Activated CD4-positive, alpha-beta T cell treated with anti-CD3 and anti-CD28 coated beads, Interleukin-2, amount 10 ng/mL, durations not matched to agents 24 days and 14 days (primary cell): ENCODE results near the gene CHST5. TPM values are rescaled to one million over a fixed set of nuclear protein-coding genes. Genes with fewer than 3 reads are reported as not detected.

Experiments used
- DNase-seq: peaks from one replicate; pipeline ENCODE4 v3.0.0; 2022
- H3K27ac Mint-ChIP-seq: one replicate; pipeline ENCODE4 v1.8.0; 2022; ENCODE audit warnings: mild to moderate bottlenecking, mixed read lengths
- H3K27me3 Mint-ChIP-seq: one replicate; pipeline ENCODE4 v1.8.0; 2022; ENCODE audit warnings: mixed read lengths
- H3K36me3 Mint-ChIP-seq: one replicate; pipeline ENCODE4 v1.8.0; 2022; ENCODE audit warnings: low read depth, mild to moderate bottlenecking, mixed read lengths
- H3K4me1 Mint-ChIP-seq: one replicate; pipeline ENCODE4 v1.8.0; 2021; ENCODE audit warnings: mixed read lengths
- H3K4me3 Mint-ChIP-seq: one replicate; pipeline ENCODE4 v1.8.0; 2022; ENCODE audit warnings: mild to moderate bottlenecking, moderate library complexity, mixed read lengths
- H3K9me3 Mint-ChIP-seq: one replicate; pipeline ENCODE4 v1.8.0; 2021; ENCODE audit warnings: mixed read lengths
- intact Hi-C: fragments of 100-400 bp; cut with micrococcal nuclease; formaldehyde crosslinking; loops from one replicate; pipeline ENCODE4 v1.15.1; 2023
- total RNA-seq: library from RNA; stranded (reverse); gene quantifications from 2 replicates; pipeline ENCODE4 v1.2.3, GENCODE V29; 2022

The CHST5 gene
- 0.09 TPM in 1 of 2 replicates, not detected in the other for total RNA-seq

DNA sequence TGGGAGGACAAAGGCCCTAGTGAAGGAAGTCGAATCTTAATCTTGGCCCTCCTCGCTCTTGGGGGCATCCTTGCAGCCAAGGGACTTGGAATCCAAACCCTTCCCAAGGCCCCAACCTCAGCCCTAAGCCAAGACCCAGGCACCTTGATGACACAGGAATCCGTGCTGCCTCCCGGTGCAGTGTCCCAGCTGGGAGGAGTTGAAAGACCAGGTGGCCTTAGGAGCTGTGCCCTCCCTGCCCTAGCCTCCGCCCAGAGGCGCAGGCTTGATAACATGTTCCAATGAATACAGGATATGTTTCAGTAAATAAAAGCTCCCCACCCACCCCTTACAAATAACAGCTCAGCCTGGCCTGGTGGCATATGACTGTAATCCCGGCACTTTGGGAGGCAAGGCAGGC, at the start of gene CHST5:
CHST5 (minus strand) TSS at position 208 of the 400 bp plus-strand sequence. CDS start 5,724 bp downstream, outside the sequence.
- Mint-ChIP-seq H3K27ac (no peak within 1 kb of the TSS), H3K9me3 (no peaks in the 10 kb centered on the region), H3K27me3 (no peaks in the 10 kb centered on the region), H3K4me3 (no peak within 1 kb of the TSS), H3K36me3 (no peaks in the 10 kb centered on the region), H3K4me1 (peaks cover 4% of the 10 kb centered on the region)
- no peak for DNase-seq
- intact Hi-C loops = no loop called here

DNA sequence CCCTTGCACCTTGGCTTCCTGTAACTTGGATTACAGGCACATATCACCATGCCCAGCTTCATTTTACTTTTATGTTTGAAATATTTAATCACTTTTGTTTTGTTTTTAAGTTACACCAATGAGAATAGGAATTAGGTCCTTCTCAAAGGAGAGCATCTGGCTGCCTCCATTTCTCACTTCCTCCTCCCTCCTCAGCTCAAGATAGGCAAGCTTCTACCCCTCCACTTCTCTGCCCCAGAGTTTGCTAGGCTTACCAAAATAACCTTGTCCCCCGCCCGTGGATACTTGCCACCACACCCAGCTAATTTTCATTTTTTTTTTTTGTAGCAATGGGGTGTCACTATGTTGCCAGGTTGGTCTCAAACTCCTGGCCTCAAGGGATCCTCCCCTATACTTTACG, 48.2 kb upstream of the CHST5 start:
- H3K9me3 Mint-ChIP-seq = no peaks in the 10 kb centered on the region
- intact Hi-C loops = no loop called here

DNA sequence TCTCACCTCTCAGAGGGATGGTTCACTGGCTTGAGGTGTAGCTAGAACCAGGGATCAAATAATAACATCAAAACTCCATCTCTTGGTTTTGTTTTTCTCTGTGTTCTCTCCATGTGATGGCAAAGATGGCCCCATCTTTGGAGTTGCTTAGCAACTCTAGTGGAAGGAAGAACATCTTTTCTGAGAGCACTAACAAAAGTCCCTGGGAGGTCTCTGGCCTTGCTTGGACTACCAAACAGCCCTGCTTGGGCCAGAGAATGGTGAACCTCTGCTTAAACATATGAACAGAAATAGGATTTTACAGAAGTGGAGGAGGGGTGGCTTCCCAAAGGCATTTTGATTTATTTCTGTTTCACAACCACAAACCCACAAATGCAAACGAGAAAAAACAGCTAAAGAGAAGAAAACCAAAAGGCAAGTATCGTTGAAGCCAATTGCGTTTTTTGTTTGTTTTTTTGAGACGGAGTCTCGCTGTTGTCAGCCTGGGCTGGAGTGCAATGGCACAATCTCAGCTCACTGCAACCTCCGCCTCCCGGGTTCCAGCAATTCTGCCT, 43.5 kb upstream of the CHST5 start:
- H3K27me3 Mint-ChIP-seq = no peaks in the 10 kb centered on the region
- H3K27ac Mint-ChIP-seq = no peak overlapping the region
- no peaks in the 10 kb centered on the region for H3K9me3 Mint-ChIP-seq
- no peak overlapping the region for H3K4me3 Mint-ChIP-seq
- H3K4me1 Mint-ChIP-seq = peaks cover 11% of the 10 kb centered on the region
- peaks cover 31% of the 10 kb centered on the region for H3K36me3 Mint-ChIP-seq
- intact Hi-C loops = no loop called here
- DNase-seq = no peak

More for the DNA sequence above, 48.2 kb upstream of the CHST5 start:
- Mint-ChIP-seq H3K4me3 (no peak overlapping the region), H3K27ac (no peak overlapping the region), H3K27me3 (no peaks in the 10 kb centered on the region), H3K36me3 (peaks cover 12% of the 10 kb centered on the region), H3K4me1 (peaks cover 7% of the 10 kb centered on the region)
- no peak for DNase-seq

DNA sequence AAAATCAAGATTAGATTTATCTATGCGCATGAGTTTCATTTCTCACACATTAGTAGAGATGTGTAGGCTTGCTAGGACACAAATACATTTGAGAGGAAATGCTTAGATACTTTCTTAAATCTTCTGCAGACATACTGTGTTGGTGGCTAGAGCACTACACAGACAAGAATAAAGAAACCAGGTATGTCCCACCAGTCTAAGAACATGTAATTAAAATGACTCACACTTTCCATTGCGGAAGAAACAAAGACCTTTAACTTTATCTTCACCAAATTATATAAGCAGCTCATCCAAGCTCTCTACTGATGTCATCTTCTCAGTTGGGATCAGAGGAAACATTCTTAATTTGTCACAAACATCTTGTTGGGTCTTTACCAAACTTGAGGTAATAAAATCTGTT, 42.8 kb upstream of the CHST5 start:
- Mint-ChIP-seq H3K9me3 (no peaks in the 10 kb centered on the region), H3K27me3 (no peaks in the 10 kb centered on the region), H3K4me3 (no peak overlapping the region), H3K27ac (no peak overlapping the region), H3K4me1 (peaks cover 8% of the 10 kb centered on the region), H3K36me3 (peaks cover 34% of the 10 kb centered on the region)
- DNase-seq = no peak
- intact Hi-C loops = no loop called here

DNA sequence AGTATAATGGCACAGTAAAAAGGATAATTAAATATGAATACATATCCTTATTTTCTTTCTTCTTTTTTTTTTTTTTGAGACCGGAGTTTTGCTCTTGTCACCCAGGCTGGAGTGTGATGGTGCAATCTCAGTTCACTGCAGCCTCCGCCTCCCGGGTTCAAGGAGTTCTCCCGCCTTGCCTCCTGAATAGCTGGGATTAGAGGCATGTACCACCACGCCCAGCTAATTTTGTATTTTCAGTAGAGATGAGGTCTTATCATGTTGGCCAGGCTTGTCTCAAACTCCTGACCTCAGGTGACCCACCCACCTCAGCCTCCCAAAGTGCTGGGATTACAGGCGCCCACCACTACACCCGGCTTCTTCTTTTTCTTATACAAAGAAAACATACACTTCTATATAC, 42.3 kb upstream of the CHST5 start:
- H3K27ac Mint-ChIP-seq = no peak overlapping the region

DNA sequence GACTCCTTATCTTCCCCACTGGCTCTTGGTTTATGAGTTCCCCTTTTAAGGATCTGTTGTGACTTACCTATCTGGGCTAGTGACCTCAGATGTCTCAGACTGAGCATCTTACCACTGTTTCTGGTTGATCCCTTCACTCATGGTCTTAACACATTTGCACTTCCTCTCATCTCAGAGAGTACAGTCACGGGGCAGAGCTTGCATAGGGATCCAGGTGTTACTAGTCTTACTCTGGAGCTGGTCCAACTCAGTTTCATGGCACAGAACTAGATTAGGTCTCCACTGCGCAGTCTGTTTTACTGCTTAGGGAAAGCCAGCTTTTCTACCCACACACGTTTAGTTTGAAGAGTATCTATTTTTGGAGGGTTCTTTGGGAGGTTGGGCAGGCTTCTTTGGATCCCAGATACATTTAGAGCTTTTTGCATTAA, 40.5 kb upstream of the CHST5 start:
- H3K9me3 Mint-ChIP-seq = no peaks in the 10 kb centered on the region
- intact Hi-C loops = no loop called here
- H3K27me3 Mint-ChIP-seq = no peaks in the 10 kb centered on the region
- H3K4me3 Mint-ChIP-seq = no peak overlapping the region
- peaks cover 47% of the 10 kb centered on the region for H3K36me3 Mint-ChIP-seq
- no peak for DNase-seq
- no peak overlapping the region for H3K27ac Mint-ChIP-seq
- H3K4me1 Mint-ChIP-seq = peaks cover 8% of the 10 kb centered on the region

More for the DNA sequence above, 42.3 kb upstream of the CHST5 start:
- H3K27me3 Mint-ChIP-seq = no peaks in the 10 kb centered on the region
- no peak overlapping the region for H3K4me3 Mint-ChIP-seq
- no peaks in the 10 kb centered on the region for H3K9me3 Mint-ChIP-seq
- intact Hi-C loops = no loop called here
- H3K4me1 Mint-ChIP-seq = peaks cover 8% of the 10 kb centered on the region
- no peak for DNase-seq
- H3K36me3 Mint-ChIP-seq = peaks cover 36% of the 10 kb centered on the region

DNA sequence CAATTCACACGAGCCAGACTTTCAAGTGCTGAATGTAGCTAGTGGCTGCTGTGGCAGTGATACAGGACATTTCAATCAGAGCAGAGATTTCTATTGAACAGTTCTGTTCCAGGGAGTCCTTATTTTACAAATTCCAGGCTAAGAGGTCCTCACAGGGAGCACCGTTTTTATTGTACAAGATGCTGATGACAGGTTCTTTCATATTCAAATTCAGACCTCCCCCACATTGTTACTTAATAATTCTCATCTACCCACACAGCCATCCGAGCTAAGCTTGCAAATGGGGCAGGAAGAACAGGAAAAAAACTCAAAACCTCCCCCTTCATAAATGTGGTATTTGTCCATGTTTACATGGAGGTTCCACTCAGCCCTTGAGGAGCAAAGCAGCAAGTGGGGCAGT, 40.0 kb upstream of the CHST5 start:
- intact Hi-C loops = no loop called here
- Mint-ChIP-seq H3K4me1 (peaks cover 8% of the 10 kb centered on the region), H3K27ac (no peak overlapping the region), H3K27me3 (no peaks in the 10 kb centered on the region), H3K4me3 (no peak overlapping the region), H3K9me3 (no peaks in the 10 kb centered on the region), H3K36me3 (peaks cover 50% of the 10 kb centered on the region)
- DNase-seq = no peak

DNA sequence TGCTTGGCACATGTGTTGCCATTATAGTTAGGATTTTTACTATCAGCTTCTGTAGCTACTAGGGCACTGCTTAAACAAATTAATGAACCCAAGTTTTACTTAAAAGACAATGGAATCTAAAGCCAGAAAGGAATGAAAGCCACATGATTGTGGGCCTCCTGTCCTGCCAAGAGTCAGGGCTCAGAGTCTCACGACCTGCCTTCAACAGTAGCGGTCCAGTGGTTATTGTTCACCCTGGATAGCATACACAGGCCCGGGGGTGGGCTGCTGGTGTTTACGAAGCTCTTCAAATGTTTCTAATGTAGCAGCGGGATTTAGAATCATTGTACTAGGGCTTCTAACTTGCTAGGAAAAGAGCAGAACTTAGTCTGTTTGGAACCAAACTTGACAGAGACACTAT, 38.0 kb upstream of the CHST5 start:
- no peaks in the 10 kb centered on the region for H3K9me3 Mint-ChIP-seq
- intact Hi-C loops = no loop called here
- no peaks in the 10 kb centered on the region for H3K27me3 Mint-ChIP-seq
- peaks cover 50% of the 10 kb centered on the region for H3K36me3 Mint-ChIP-seq
- peaks cover 12% of the 10 kb centered on the region for H3K4me1 Mint-ChIP-seq
- no peak for DNase-seq
- H3K4me3 Mint-ChIP-seq = no peak overlapping the region
- H3K27ac Mint-ChIP-seq = no peak overlapping the region

DNA sequence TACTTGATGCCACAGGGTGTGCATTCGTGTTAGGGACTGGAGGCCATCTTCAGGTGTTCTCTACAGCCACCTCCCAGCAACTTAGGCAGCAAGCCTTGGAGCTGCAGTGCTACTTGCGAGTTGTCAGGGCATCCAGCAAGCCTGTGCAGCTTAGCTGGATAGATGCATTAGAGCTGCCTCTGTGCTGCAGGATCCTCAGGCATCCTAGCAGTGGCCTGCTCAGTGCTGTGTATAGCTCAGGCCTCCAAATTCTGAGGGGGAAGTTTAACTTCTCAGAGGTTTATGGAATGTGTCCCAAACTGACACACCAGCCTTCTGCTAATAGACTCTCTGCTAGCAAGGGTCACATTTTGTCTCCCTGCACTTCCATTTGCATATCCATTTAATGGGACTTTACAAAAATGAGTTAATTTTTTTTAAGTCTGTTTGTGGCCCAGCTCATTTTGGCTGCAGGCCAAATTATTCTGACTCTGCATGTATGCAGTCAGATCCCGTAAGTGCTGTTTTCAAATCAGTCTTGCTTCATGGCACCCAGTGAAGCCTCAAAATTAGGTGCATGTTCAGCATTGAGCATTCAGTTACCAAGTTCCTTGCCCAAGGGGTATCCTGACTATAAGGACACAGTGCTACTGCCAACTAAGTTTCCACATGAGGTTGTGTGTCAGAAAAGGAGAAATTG, 37.1 kb upstream of the CHST5 start:
- H3K4me3 Mint-ChIP-seq = no peak overlapping the region
- H3K4me1 Mint-ChIP-seq = peaks cover 7% of the 10 kb centered on the region
- H3K27me3 Mint-ChIP-seq = no peaks in the 10 kb centered on the region
- no peak overlapping the region for H3K27ac Mint-ChIP-seq
- no peak for DNase-seq
- peaks cover 49% of the 10 kb centered on the region for H3K36me3 Mint-ChIP-seq
- H3K9me3 Mint-ChIP-seq = no peaks in the 10 kb centered on the region
- intact Hi-C loops = no loop called here

DNA sequence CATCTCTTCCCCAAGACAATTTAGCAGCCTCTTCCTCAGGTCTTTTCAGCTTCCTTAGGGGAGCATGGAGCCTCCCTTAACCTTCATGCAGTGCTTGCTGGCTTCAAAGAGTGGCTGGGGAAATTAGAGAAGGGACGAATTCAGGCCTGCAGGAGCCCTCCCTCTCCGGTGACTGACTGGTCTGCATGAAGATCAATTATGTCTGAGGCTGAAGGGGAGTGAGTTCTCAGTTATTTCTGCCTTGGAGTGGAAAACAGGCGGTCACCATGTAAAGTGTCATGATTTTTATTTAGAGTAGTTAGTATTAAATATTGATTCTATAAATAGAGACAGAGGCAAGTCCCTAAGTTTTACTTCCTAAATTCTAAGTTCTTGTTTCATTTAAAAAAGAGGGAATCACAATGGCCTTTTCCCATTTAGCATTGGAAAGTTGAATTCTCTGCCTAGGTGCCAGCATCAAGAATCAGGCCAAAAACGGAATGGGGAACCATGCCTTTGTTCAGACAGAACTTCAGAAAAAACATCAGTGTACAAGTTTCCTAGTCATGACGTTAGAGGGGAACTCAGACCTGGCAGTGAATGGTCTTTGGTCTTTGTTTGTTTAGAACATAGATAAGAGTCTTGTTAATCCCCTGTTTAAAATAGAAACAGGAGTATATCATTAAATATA, 34.6 kb upstream of the CHST5 start:
- Mint-ChIP-seq H3K27me3 (no peaks in the 10 kb centered on the region), H3K36me3 (peaks cover 41% of the 10 kb centered on the region)

DNA sequence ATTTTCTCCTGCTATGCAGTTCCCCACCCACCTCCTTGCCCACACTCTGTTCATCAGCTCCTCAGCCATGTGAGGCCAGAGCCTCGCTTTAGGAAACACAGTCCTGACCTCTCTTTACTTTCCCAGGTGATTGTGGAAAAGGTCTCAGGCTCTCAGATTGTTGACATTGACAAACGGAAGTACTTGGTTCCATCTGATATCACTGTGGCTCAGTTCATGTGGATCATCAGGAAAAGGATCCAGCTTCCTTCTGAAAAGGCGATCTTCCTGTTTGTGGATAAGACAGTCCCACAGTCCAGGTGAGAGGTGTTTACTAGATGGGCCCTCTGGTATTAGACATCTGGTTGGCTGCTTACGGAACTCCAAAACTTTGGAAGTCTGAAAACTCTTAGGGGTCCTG, 32.0 kb upstream of the CHST5 start:
- peak overlapping the region; percentile 90 for H3K4me3 Mint-ChIP-seq
- no peaks in the 10 kb centered on the region for H3K9me3 Mint-ChIP-seq
- intact Hi-C loops = no loop called here
- DNase-seq = no peak
- no peak overlapping the region for H3K27ac Mint-ChIP-seq
- H3K36me3 Mint-ChIP-seq = peaks cover 29% of the 10 kb centered on the region
- H3K27me3 Mint-ChIP-seq = peaks cover 9% of the 10 kb centered on the region
- peaks cover 28% of the 10 kb centered on the region for H3K4me1 Mint-ChIP-seq

More for the DNA sequence above, 34.6 kb upstream of the CHST5 start:
- intact Hi-C loops = no loop called here
- Mint-ChIP-seq H3K4me3 (no peak overlapping the region), H3K4me1 (peaks cover 21% of the 10 kb centered on the region), H3K9me3 (no peaks in the 10 kb centered on the region), H3K27ac (no peak overlapping the region)
- DNase-seq = no peak

DNA sequence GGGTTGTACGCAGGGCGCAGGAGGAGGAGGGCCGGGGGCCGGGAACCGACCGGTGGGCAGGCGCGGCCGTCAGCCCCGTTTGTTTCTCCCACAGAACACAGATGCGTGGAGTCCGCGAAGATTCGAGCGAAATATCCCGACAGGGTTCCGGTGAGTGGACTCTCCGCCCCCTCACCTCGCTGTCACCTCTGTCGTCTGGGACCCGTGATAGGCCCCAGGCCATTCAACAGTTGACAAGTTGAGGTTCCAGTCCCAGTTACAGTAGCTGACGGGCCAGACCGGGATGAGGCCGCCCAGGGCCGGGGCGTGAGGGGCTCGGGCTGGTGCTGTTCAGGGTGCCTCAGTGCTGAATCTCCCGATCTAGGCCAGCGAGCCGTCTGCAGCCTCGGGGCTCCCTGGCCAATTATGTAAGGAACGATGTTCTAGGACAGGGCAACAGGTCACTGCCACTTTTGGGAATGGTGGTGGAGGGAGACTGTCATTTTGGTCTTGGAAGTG, 30.9 kb upstream of the CHST5 start:
- H3K4me3 Mint-ChIP-seq = peak overlapping the region; percentile 90
- H3K27ac Mint-ChIP-seq = peak overlapping the region; percentile 73
- H3K4me1 Mint-ChIP-seq = peaks cover 28% of the 10 kb centered on the region
- H3K9me3 Mint-ChIP-seq = no peaks in the 10 kb centered on the region
- peak; percentile 80 for DNase-seq
- H3K27me3 Mint-ChIP-seq = peaks cover 14% of the 10 kb centered on the region
- intact Hi-C loops = loop anchor here (1.0 kb wide), 4 partner anchors 11 to 134 kb away; partner anchors contain the start of genes ADAT1, CFDP1, KARS1 and TERF2IP
- peaks cover 21% of the 10 kb centered on the region for H3K36me3 Mint-ChIP-seq

DNA sequence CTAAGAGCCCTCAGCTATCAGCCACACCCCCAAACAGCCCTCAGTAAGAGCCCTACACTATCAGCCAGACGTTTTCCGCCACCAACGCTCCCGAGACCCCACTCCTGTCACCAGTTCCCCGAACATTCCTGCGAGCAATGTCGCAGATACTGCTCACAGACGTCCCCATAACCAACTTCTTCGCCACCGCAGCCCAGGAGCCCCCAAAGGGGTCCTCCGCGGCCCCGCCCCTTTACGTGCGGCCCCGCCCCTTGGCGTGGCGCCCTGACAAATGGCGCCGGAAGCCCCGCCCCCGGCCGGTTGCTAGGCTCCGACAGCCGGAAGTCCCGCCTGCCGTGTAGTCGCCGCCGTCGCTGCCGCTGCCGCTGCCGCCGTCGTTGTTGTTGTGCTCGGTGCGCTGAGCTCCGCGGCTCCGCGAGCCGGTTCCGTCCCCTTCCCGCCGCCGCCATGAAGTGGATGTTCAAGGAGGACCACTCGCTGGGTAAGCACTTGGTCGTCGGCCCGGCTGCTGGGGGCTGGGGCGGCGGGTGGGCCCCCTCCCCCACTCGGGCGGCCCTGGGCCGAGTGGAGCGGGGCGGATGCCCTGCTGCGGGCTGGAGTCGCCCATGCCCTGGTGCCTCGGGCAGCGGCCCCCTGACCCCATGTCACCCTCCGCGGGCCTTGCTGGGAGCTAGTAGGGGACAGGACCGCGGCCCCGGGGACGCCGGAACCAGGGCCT, 30.3 kb upstream of the CHST5 start, which contains the start of gene GABARAPL2:
GABARAPL2 (plus strand) TSS at position 340 of the 718 bp plus-strand sequence; CDS start at position 448, 108 bp downstream.
- intact Hi-C loops = loop anchor here (1.0 kb wide), 4 partner anchors 10 to 133 kb away; partner anchors contain the start of genes ADAT1, CFDP1, KARS1 and TERF2IP
- Mint-ChIP-seq H3K36me3 (peaks cover 18% of the 10 kb centered on the region), H3K9me3 (no peaks in the 10 kb centered on the region), H3K27me3 (peaks cover 14% of the 10 kb centered on the region), H3K4me3 (peak within 1 kb of the TSS; percentile 90), H3K4me1 (peaks cover 28% of the 10 kb centered on the region), H3K27ac (peak within 1 kb of the TSS; percentile 87)
- peak; percentile 98 for DNase-seq
